ENCODE data around the gene PDE3A. TPM values are rescaled to one million over a fixed set of nuclear protein-coding genes. Genes with fewer than 3 reads are reported as not detected.

Gene PDE3A
- total RNA-seq, 1 experiment from 2014 or later: 0.36 TPM

DNA sequence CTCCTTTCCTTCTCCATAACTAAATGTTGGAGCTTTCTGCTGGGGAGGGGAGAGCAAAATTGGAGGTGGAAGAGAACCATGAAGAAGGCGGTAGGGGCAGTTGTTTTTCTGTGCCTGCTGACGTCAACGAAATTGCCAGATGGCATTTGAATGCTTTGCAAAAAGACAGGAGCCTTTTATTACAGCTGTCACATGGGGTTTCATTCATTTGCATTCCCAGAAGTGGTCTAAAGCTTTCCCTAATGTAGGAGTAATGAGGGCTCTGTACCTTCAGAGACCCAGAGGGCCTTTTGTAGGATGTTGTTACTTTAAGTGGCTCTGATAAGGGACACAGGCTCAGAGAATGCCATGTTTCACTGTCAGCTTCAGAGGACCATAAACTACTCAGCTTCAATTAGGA, 219.7 kb downstream of the PDE3A start:
- peaks cover 4% of the 10 kb centered on the region for H3K27me3 Mint-ChIP-seq (ENCODE audit: insufficient read depth, unreplicated experiment)
- Histone ChIP-seq H3K27me3 (replicated peaks; ENCODE audit: control insufficient read depth, insufficient read depth, low read length) (no peaks in the 10 kb centered on the region), H3K9me3 (no peaks in the 10 kb centered on the region), H3K36me3 (ENCODE audit: control insufficient read depth, insufficient read depth, low read length) (no peaks in the 10 kb centered on the region), H3K4me1 (no peaks in the 10 kb centered on the region), H3K4me3 (ENCODE audit: low read depth, low read length) (no peak overlapping the region)
- no peaks in the 10 kb centered on the region for H3K4me1 Mint-ChIP-seq (ENCODE audit: low read depth, unreplicated experiment)
- intact Hi-C loops (cut with micrococcal nuclease; ENCODE audit: unreplicated experiment): no loop called here
- TF ChIP-seq, protein P1, sequence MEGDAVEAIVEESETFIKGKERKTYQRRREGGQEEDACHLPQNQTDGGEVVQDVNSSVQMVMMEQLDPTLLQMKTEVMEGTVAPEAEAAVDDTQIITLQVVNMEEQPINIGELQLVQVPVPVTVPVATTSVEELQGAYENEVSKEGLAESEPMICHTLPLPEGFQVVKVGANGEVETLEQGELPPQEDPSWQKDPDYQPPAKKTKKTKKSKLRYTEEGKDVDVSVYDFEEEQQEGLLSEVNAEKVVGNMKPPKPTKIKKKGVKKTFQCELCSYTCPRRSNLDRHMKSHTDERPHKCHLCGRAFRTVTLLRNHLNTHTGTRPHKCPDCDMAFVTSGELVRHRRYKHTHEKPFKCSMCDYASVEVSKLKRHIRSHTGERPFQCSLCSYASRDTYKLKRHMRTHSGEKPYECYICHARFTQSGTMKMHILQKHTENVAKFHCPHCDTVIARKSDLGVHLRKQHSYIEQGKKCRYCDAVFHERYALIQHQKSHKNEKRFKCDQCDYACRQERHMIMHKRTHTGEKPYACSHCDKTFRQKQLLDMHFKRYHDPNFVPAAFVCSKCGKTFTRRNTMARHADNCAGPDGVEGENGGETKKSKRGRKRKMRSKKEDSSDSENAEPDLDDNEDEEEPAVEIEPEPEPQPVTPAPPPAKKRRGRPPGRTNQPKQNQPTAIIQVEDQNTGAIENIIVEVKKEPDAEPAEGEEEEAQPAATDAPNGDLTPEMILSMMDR (IDR thresholded peaks at IDR 0.05; ENCODE audit: insufficient read depth in 1 of 2, low read depth in 1 of 2, low read length in 1 of 2, severe bottlenecking in 1 of 2, unreplicated experiment in 1 of 2): no peak
- POLR2A ChIA-PET: no interaction called here
- no peaks in the 10 kb centered on the region for H3K9me3 Mint-ChIP-seq (ENCODE audit: unreplicated experiment)
- no peak overlapping the region for H3K4me3 Mint-ChIP-seq (ENCODE audit: unreplicated experiment)
- CTCF ChIA-PET: no interaction called here
- BruUV-seq (replicated peaks): no TSS peak
- no peak overlapping the region for H3K27ac Mint-ChIP-seq (ENCODE audit: unreplicated experiment)
- DNase-seq: no peak
- no peaks in the 10 kb centered on the region for H3K36me3 Mint-ChIP-seq (ENCODE audit: insufficient read depth, unreplicated experiment)

DNA sequence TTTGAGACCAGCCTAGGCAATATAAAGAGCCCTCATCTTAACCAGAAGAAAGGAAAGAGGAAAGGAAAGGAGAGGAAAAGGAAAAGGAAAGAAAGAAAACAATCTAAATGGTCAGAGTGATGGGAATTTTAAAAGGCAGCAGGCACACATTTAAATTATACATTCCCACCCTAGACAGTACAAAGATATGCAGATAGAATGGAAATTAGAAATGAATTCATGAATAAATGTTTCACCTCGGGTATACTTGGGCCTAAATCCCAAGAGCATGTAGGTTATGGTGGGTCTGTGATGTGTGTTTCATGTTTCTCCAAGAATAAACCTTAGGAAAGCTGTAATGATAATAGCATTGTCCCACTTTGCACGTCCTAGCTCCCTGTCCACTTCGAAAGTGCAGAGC, 222.2 kb downstream of the PDE3A start:
- Mint-ChIP-seq H3K27me3 (ENCODE audit: insufficient read depth, unreplicated experiment) (peaks cover 7% of the 10 kb centered on the region), H3K36me3 (ENCODE audit: insufficient read depth, unreplicated experiment) (no peaks in the 10 kb centered on the region), H3K27ac (ENCODE audit: unreplicated experiment) (no peak overlapping the region), H3K4me1 (ENCODE audit: low read depth, unreplicated experiment) (no peaks in the 10 kb centered on the region), H3K9me3 (ENCODE audit: unreplicated experiment) (no peaks in the 10 kb centered on the region), H3K4me3 (ENCODE audit: unreplicated experiment) (no peak overlapping the region)
- TF ChIP-seq, protein P1 (IDR thresholded peaks at IDR 0.05; ENCODE audit: insufficient read depth in 1 of 2, low read depth in 1 of 2, low read length in 1 of 2, severe bottlenecking in 1 of 2, unreplicated experiment in 1 of 2): no peak
- no TSS peak for BruUV-seq (replicated peaks)
- no peak overlapping the region for H3K4me3 ChIP-seq (ENCODE audit: low read depth, low read length)
- intact Hi-C loops (cut with micrococcal nuclease; ENCODE audit: unreplicated experiment): no loop called here
- H3K9me3 ChIP-seq: no peaks in the 10 kb centered on the region
- H3K27me3 ChIP-seq (replicated peaks; ENCODE audit: control insufficient read depth, insufficient read depth, low read length): no peaks in the 10 kb centered on the region
- POLR2A ChIA-PET: no interaction called here
- H3K36me3 ChIP-seq (ENCODE audit: control insufficient read depth, insufficient read depth, low read length): no peaks in the 10 kb centered on the region
- no peaks in the 10 kb centered on the region for H3K4me1 ChIP-seq
- DNase-seq: no peak
- CTCF ChIA-PET: no interaction called here

DNA sequence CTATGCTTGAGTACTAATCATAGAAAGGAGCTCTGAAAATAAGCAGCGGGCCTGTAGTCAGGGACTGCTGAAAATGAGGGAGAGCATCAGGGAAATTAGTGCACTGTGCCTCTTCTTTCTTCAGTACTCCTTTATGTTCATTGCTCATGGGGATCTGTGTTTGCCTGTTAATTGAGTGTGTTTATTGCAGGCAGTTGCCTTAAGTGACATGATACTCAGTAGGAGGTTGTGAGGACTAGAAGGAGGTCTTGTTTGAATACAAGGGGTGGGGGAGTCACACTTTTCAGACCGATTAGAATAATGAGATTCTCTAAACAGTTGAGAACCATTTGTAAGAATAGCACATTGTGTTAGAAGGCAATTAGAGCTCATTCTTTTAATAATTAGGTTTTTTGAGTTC, 224.2 kb downstream of the PDE3A start:
- intact Hi-C loops (cut with micrococcal nuclease; ENCODE audit: unreplicated experiment): no loop called here
- CTCF ChIA-PET: no interaction called here
- Histone ChIP-seq H3K4me3 (ENCODE audit: low read depth, low read length) (no peak overlapping the region), H3K9me3 (no peaks in the 10 kb centered on the region), H3K27me3 (replicated peaks; ENCODE audit: control insufficient read depth, insufficient read depth, low read length) (no peaks in the 10 kb centered on the region), H3K4me1 (no peaks in the 10 kb centered on the region), H3K36me3 (ENCODE audit: control insufficient read depth, insufficient read depth, low read length) (no peaks in the 10 kb centered on the region)
- Mint-ChIP-seq H3K27ac (ENCODE audit: unreplicated experiment) (no peak overlapping the region), H3K9me3 (ENCODE audit: unreplicated experiment) (no peaks in the 10 kb centered on the region), H3K4me1 (ENCODE audit: low read depth, unreplicated experiment) (no peaks in the 10 kb centered on the region), H3K27me3 (ENCODE audit: insufficient read depth, unreplicated experiment) (peaks cover 8% of the 10 kb centered on the region), H3K36me3 (ENCODE audit: insufficient read depth, unreplicated experiment) (no peaks in the 10 kb centered on the region), H3K4me3 (ENCODE audit: unreplicated experiment) (no peak overlapping the region)
- TF ChIP-seq, protein P1 (IDR thresholded peaks at IDR 0.05; ENCODE audit: insufficient read depth in 1 of 2, low read depth in 1 of 2, low read length in 1 of 2, severe bottlenecking in 1 of 2, unreplicated experiment in 1 of 2): no peak
- DNase-seq: no peak
- no TSS peak for BruUV-seq (replicated peaks)
- POLR2A ChIA-PET: no interaction called here
